Fibroblast of skin of right quadriceps (primary cell): ENCODE measurements around the gene LAMA5.

ENCODE experiments used
- DNase-seq: peaks from one replicate; pipeline ENCODE4 v3.0.0-alpha.2; 2013

The LAMA5 gene

DNA sequence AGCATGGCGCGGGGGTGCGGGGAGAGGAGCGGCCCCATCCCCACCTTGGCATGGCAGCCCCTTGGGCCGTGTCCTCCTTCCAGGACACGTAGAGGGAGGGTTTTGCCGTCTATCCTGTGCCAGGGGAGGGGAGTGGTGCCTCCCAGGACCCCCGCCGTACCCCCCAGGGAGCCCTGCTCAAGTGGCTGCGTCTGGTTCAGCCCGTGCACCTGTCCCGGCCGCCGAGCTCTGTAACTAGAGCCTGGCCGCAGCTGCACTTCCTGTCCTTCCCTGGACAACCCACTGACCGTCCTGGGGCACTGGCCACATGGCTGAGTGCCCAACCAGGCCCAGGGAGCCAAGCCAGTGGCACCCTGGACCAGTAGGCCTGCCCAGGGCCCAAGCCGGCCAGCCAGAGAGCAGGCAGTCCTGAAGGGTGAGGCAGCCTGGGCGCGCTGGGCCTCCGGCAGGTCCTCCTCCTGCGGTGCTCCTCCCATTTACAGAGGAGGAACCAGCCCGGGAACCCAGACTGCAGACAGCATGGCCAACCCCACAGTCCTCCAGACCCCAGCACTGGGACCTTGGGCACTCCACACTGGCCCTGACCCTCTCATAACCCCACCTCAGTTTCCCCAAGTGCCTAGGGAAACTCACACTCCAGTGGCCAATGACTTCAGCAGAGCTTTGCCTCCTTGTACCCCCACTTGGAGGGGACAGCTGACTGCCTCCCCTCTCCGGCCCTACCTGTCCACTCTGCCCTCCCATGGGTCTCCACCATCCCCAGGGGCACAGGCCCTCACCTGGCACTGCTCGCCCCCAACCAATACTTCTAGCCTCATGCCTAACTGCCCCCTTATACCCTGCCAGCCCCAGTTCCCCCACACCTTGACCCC lies 8.7 kb downstream of the LAMA5 start:
- DNase-seq: no peak

DNA sequence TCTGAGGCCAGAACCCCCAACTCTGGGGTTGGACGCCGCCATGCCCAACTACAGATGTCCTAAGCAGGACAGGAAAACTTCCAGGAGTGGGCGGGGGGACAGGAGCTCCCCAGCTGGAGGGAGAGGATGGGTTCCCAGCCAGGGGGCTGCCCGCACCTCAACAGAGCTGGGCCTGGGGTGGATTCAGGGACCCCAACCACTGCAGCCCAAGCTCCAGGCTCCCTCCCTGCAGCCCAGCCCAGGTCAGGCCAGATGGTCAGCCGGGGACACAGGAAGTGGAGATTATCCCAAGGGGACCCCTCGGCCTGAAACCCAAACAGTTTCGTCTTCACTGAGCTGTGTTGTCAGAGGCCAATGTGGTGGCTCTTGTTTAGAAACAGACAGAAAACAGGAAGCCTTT lies 9.4 kb downstream of the LAMA5 start:
- DNase-seq: no peak

- no peak for DNase-seq
These were observed 9.9 kb downstream of the LAMA5 start for GRCh38 chr20:62357187-62357667.

- DNase-seq: no peak
These were observed 10.4 kb downstream of the LAMA5 start for GRCh38 chr20:62356589-62357186.

- DNase-seq: no peak
These were observed 11.1 kb downstream of the LAMA5 start for GRCh38 chr20:62355878-62356588.

GRCh38 chr20:62355516-62355877 lies 11.6 kb downstream of the LAMA5 start:
- no peak for DNase-seq

DNA sequence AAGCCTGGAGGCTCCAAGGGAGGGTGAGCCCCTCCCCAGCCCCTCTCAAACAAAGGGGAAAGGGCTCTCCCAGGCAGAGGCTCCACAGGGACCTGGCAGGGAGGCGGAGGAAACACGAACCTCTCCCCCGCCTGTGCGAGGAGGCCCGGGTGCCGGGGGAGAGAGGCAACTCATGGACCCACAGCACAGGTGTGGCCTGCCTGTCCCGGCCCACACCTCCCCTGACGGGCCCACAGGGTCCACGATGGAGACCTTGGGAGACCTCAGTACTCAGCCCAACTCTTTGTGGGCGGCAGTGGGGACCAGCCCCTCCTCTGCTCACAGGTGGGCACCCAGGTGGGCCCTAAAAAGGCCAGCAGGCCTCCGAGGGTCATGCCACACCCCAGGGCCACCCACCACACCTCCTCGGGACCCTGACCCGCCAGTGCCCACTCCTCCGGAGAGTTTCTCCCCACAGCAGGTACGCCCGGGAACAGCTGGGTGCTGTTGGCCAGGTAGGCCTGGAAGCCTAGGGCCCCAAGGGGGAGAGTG lies 12.2 kb downstream of the LAMA5 start:
- no peak for DNase-seq

GRCh38 chr20:62354031-62354808 lies 12.9 kb downstream of the LAMA5 start:
- no peak for DNase-seq

GRCh38 chr20:62353289-62354030 lies 13.7 kb downstream of the LAMA5 start:
- no peak for DNase-seq

DNA sequence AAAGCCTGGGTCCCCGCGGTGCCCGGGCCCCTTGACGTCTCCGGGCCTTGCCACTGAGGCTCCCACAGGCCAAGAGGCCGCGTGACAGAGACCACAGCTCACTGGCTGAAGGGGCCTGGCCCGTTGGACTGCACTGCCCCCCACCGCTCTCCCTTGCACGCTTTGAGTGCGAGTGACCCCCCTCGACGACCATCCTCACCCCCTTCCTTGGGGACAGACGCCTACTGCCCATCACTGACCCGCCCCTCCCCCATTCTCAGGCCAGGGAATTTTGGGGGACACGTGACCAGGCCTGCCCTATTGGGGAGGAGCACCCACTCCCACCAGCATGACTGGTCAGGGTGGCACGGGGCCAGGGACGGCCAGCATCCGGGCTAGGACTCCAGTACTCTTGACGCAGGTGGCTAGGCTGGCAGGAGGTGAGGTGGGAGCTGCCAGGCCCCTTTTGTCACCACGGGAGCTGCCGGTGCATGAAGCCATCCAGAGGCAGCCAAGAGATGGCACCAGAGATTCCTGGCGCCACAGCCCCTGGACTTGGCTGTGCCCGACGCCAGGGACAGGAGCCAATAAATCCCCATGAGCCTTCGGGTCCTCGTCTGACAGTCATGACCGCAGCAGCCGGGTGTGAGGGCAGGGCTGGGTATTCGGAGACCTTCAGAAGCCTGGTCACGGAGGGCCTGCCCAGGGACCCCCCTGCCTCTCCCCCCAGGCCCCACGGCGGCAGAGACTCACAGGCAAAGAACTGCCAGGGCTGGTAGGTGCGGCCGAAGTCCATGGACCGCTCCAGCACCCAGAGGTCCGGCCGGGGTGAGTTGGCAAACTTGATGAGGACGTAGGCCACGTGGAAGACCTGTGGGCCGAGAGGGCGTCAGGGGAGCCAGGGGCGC lies 14.5 kb downstream of the LAMA5 start:
- no peak for DNase-seq

DNA sequence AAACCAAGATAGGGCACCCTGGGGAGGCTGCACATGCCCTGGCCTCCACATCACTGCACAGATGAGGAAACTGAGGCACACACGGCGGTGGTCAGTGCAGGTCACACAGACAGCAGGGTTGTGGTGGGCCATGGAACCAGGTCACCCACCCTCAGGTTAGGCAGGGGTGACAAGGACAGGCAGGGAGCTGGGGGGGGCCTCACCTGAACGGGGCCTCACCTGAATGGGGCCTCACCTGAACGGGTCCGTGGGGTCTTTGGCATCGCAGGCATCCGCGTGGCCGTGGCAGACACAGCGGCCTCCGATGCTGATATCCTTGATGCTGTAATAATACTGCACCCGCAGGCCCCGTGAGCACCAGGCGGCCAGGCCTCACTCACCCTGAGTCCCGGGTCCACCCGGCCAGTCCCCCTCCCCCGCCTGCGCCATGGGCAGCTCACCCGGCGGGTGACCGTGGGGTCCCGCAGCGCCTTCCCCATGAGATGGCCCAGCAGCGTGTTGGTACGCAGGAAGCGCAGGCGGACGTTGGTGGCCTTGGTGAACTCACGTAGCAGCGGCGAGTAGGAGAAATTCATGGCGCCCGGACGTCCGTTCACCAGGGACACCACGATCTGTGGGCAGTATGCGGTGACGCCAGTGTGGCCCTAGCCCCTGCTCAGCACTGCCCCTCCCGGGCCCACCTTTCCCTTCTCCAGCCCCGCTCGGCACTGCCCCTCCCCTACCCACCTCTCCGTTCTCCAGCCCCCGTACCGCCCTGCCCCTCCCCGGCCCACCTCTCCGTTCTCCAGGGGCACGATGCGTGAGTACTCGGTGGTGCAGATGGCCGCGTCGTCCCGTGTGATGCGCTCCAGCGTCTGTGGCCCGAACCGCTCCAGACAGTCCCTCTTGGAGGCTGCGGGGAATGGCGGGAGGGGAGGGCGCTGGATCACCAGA lies 15.4 kb downstream of the LAMA5 start:
- DNase-seq: no peak

DNA sequence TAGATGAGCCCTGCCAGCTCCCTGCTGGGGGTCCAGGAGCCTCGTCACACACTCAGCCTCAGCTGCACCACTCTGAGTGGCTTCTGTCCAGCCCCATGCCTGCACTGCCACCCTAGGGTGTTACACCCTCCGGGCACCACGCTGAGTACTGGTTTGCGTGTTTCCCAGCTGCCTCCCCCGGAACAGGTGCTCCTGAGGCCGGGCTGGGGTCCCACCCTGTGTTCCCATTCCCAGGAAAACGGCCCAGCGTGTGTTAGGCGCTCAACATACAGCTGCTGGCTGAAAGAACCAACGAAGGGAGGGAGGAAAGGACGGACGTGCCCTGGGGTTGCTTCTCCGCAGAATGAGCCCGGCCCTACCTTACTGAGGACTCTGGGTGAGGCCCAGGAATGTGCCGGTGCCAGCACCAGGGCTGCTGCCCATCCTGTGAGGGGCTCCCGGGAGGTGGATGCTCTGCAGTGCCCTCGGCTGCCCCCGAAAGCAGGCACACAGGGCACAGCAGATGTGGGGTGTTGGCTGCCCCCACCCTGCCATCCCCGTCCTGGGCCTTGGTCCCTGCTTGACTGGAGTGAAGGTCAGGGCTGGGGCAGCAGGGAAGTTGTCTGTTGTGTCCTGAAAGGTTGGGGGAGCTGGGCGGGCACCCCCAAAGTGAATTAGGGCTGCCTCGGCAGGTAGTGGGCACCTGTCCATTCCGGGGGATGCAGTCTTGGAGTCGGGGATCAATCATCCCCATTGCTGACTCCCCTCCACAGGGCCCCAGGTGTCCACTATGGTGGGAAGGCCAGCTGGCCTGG lies 16.3 kb downstream of the LAMA5 start:
- DNase-seq: no peak

DNA sequence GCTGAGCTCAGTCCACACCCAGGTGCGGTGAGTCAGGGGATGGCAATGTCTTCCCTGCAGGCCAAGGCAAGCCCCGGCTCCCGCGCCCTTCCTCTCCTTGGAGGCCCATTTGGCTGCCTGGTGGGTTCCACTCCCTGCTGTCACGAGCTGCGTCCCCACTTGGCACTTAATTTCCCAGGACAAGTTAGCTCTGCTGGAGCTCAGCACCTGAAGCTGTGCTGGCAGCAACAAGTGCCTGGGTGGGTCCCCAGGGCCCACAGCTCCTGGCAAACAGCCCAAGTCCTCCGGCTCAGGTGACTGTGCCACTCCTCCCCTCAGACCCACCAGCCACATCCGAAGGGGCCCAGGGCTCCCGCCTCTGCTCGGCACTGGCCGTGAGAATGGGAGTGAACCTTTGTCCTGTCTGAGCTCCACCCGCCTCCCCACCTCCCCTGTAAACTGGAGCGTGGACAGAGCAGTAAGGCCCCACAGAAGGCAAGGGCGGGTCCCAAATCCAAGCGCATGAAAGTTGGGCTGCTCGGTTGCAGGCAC lies 16.9 kb downstream of the LAMA5 start:
- DNase-seq: no peak

GRCh38 chr20:62349556-62350097 lies 17.5 kb downstream of the LAMA5 start:
- DNase-seq: no peak

GRCh38 chr20:62348604-62349003 lies 18.5 kb downstream of the LAMA5 start:
- DNase-seq: no peak

- no peak for DNase-seq
These were observed 19.7 kb downstream of the LAMA5 start for GRCh38 chr20:62347445-62347844.

- no peak for DNase-seq
These were observed 20.0 kb downstream of the LAMA5 start for GRCh38 chr20:62347151-62347404.

DNA sequence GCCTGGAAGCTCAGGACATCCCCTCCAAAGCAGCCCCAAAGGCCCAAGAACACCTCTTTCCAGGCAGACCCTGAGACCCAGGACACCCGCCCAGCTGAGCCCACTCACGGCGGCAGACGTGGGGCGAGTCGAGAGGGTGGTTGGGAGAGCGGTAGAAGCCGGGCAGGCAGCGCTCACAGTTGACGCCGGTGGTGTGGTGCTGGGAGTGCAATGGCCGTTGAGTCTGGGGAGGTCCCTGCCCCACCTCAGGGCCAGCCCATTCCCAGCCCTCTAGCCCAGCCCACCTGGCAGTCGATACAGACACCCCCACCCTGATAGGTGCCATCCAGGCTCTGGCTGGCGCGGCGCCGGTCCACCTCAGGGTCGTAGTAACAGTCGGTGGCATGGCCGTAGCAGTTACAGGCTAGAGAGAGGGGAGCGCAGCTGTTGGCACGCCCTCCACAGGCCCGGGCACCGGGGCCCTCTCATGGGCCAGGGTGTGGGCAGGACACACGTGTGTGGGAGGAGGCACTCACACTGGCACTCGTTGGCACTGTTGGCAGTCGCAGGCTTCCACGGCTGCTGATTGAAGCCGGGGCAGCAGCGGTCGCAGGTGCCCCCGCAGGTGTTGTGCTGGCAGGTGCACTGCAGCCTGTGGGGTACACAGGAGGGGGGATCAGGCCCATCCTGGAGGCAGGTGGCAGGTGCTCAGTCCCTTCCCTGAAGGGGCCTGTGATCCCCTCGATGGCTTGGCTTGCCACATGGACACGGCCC lies 20.5 kb downstream of the LAMA5 start:
- no peak for DNase-seq
